Subcutaneous abdominal adipose tissue (tissue), 5 donors: ENCODE measurements around the gene BRSK1.

Experiments used
- H3K27ac ChIP-seq: one replicate; pipeline ENCODE4 v1.7.0; 2013; ENCODE audit warnings: low read depth, mild to moderate bottlenecking, inconsistent platforms, low read length, moderate library complexity
- H3K27me3 ChIP-seq, 5 donors: one replicate each; pipeline ENCODE4 v1.7.0; 2013; ENCODE audit warnings: low read length in 5 of 5, inconsistent platforms in 1 of 5; ENCODE audit not compliant: control insufficient read depth in 5 of 5, insufficient read depth in 4 of 5
- H3K36me3 ChIP-seq, 5 donors: one replicate each; pipeline ENCODE4 v1.7.0; 2013; ENCODE audit warnings: low read length in 5 of 5; ENCODE audit not compliant: control insufficient read depth in 5 of 5, insufficient read depth in 5 of 5
- H3K4me1 ChIP-seq, 5 donors: one replicate each; pipeline ENCODE4 v1.7.0; 2013; ENCODE audit warnings: low read length in 5 of 5, mild to moderate bottlenecking in 3 of 5, moderate library complexity in 1 of 5; ENCODE audit not compliant: control insufficient read depth in 5 of 5, insufficient read depth in 5 of 5
- H3K4me3 ChIP-seq, 5 donors: one replicate each; pipeline ENCODE4 v1.7.0; 2013; ENCODE audit warnings: low read length in 5 of 5, low read depth in 1 of 5
- H3K9ac ChIP-seq, 5 donors: one replicate each; pipeline ENCODE4 v1.7.0; 2013; ENCODE audit warnings: low read length in 5 of 5, mild to moderate bottlenecking in 4 of 5, moderate library complexity in 3 of 5
- H3K9me3 ChIP-seq, 5 donors: one replicate each; pipeline ENCODE4 v1.7.0; 2013; ENCODE audit warnings: low read length in 5 of 5; ENCODE audit not compliant: control insufficient read depth in 5 of 5
- donor health status: healthy.
- donor health status: healthy.
- donor health status: healthy.
- donor health status: healthy.
- donor health status: healthy.

The BRSK1 gene

DNA sequence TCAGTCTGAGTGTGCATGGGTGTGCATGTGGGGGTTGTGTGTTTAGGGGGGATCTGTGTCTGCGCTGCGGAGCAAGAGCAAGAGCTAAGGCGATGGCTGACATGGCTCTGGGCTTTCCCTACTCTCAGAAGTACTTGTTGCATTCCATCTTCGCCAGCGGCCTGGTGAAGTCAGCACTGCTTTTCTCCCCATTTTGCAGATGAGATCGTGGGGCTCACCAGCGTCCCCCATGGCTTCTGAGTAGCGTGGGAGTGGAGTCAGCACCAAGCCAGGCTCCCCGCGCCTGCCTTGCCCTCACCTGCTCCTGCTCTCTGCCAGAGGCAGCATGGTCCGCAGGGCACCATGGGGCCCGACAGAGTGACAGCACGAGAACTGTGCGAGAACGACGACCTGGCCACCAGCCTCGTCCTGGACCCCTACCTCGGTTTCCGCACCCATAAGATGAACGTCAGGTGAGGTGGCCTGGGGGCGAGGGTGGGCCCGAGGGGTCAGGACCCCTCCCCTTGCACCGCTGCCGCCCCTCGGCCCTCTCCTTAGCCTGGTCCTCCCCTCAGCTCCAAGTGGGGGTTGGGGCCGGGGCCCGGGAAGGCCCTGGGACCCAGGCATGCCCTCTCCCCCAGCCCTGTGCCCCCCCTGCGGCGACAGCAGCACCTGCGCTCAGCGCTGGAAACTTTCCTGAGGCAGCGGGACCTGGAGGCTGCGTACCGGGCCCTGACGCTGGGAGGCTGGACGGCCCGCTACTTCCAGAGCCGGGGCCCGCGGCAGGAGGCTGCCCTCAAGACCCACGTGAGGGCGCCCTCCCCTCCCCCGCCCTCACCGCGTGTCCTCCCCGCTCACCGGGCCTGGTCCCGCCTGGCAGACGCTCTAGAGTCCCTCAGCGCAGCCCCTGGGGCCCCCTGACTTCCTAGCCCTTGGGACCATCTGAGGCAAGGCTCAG, 58.1 kb downstream of the BRSK1 start:
- H3K36me3 ChIP-seq = peaks cover 0 to 28% (median 17%) of the 10 kb centered on the region in 5 donors
- no peaks in the 10 kb centered on the region for H3K27me3 ChIP-seq
- H3K9me3 ChIP-seq = no peaks in the 10 kb centered on the region
- H3K27ac ChIP-seq = no peak overlapping the region
- no peak overlapping the region for H3K9ac ChIP-seq
- H3K4me1 ChIP-seq = peaks cover 9 to 50% (median 40%) of the 10 kb centered on the region in 5 donors
- peak overlapping the region in 1 of 5 donors; percentile 26 for H3K4me3 ChIP-seq

DNA sequence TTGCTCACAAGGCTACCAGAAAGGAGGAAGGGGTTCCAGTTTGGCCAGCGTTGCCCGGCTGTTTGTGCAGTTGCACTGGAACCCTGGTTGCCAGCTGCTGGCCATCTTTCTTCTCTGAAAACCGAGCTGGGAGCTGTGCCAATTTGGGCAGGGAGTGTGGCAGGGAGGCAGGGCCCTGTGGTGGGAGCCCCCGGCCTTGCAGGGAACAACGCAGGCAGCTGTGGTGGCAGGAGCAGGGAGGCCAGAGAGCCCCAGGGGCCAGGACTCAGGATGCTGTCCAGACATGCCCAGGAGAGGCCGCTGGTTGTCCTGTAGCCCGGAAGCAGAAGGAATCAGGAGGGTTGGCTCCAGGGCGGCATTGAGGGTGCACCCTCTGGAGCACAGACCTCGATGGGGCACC, 60.6 kb downstream of the BRSK1 start:
- Histone ChIP-seq H3K4me1 (peaks cover 6 to 43% (median 37%) of the 10 kb centered on the region in 5 donors), H3K27ac (no peak overlapping the region), H3K36me3 (peaks cover 0 to 31% (median 17%) of the 10 kb centered on the region in 5 donors), H3K9ac (no peak overlapping the region), H3K27me3 (no peaks in the 10 kb centered on the region), H3K4me3 (no peak overlapping the region), H3K9me3 (no peaks in the 10 kb centered on the region)

DNA sequence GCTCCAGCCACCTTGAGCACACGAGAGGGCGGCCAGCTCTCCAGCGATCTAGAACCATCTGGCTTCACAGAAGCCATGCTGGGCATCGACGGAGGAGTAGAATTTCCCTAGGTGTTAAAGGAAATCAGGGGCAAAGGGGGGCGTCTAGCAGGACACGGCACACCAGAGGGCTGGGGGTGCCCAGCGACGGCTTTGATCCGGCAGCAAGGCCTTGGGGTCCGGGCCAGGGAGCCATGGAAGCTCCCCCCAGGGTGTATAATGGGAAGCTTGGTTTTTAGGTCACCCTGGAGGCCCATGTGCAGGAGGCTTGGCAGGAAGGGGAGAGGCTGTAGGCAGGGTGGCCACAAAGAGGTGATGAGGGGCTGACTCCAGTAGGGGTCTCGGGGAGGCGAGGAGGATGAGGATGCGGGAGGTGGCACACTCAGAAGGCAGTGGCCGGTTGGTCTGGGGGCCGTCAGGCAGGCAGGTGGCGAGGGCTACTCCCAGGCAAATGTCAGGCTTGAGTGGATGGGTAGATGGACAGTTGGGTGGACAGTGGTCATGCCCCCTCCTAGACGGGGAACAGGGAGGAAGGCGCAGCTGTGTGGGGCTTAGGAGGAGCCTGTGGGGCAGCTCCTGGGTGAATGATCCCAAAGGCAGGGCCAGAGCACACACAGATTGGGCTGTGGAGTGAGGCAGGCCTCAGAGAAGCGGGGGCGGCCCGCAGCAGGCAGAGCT, 61.5 kb downstream of the BRSK1 start:
- no peaks in the 10 kb centered on the region for H3K9me3 ChIP-seq
- peak overlapping the region in 1 of 5 donors; percentile 56 for H3K9ac ChIP-seq
- no peak overlapping the region for H3K27ac ChIP-seq
- H3K27me3 ChIP-seq = peaks cover 0 to 2% (median 2%) of the 10 kb centered on the region in 5 donors
- H3K4me3 ChIP-seq = no peak overlapping the region
- H3K4me1 ChIP-seq = peaks cover 4 to 39% (median 34%) of the 10 kb centered on the region in 5 donors
- H3K36me3 ChIP-seq = peaks cover 0 to 31% (median 17%) of the 10 kb centered on the region in 5 donors

DNA sequence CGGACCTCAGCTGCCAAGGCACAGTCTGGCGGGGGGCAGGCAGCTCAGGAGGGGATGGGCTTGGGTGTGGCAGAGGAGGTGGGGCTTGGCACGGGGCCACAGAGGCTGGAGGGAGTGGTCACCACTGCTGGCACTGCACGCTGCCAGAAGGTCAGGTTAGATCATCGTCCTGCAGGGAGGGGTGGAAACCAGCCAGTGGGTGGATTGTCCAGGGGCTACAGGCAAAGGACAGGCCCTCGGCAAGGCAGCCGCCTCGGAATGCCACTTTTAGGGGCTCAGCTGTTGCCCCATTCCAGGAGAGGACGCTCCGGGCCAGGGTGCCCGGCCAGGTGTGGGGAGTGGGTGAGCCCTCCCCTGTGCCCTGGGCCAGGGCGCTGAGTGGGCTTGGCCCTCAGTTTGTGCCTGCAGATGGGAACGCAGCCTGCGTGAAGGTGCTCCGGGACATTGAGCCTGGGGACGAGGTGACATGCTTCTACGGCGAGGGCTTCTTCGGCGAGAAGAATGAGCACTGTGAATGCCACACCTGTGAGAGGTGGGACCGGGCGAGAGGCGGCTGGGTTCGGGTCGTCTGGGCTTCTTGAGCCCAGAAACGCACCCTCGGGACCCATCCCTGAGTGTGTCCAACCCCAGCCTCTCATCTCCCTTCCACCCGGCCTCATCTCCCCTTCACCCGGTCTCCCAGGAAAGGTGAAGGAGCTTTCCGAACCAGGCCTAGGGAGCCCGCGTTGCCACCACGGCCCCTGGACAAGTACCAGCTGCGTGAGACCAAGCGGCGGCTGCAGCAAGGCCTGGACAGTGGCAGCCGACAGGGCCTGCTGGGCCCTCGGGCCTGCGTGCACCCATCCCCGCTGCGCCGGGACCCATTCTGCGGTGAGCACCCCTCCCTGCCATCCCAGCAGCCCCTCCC, 62.3 kb downstream of the BRSK1 start:
- H3K27me3 ChIP-seq = peaks cover 0 to 11% (median 6%) of the 10 kb centered on the region in 5 donors
- no peaks in the 10 kb centered on the region for H3K9me3 ChIP-seq
- H3K36me3 ChIP-seq = peaks cover 0 to 31% (median 17%) of the 10 kb centered on the region in 5 donors
- peak overlapping the region in 1 of 5 donors; percentile 56 for H3K9ac ChIP-seq
- peak overlapping the region in 4 of 5 donors; percentile 12 to 39 (median 22) for H3K4me3 ChIP-seq
- no peak overlapping the region for H3K27ac ChIP-seq
- peaks cover 1 to 32% (median 26%) of the 10 kb centered on the region in 5 donors for H3K4me1 ChIP-seq

DNA sequence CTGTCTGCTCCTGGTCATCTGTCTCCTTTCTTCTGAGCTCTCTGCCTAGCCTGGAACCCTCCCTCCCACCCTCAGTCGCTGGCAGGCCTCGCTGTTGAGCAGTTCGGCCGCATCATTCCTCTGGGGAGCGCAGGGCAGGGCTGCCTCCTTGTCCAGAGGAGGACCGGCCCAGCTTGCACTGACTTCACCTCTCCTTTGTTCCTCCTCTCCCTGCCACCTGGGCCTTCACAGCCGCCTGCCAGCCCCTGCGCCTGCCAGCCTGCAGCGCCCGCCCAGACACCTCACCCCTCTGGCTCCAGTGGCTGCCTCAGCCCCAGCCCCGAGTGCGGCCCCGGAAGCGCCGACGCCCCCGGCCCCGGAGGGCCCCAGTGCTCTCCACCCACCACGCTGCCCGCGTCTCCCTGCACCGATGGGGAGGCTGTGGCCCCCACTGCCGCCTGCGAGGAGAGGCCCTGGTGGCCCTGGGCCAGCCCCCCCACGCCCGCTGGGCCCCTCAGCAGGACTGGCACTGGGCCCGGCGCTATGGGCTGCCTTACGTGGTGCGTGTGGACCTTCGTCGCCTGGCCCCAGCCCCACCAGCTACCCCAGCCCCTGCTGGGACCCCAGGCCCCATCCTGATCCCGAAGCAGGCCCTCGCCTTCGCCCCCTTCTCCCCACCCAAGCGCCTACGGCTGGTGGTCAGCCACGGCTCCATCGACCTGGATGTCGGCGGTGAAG, 63.1 kb downstream of the BRSK1 start:
- H3K27me3 ChIP-seq = peaks cover 5 to 19% (median 13%) of the 10 kb centered on the region in 5 donors
- H3K9me3 ChIP-seq = no peaks in the 10 kb centered on the region
- no peak overlapping the region for H3K9ac ChIP-seq
- H3K4me3 ChIP-seq = no peak overlapping the region
- H3K36me3 ChIP-seq = peaks cover 0 to 29% (median 17%) of the 10 kb centered on the region in 5 donors
- H3K27ac ChIP-seq = no peak overlapping the region
- H3K4me1 ChIP-seq = peaks cover 0 to 25% (median 19%) of the 10 kb centered on the region in 5 donors

DNA sequence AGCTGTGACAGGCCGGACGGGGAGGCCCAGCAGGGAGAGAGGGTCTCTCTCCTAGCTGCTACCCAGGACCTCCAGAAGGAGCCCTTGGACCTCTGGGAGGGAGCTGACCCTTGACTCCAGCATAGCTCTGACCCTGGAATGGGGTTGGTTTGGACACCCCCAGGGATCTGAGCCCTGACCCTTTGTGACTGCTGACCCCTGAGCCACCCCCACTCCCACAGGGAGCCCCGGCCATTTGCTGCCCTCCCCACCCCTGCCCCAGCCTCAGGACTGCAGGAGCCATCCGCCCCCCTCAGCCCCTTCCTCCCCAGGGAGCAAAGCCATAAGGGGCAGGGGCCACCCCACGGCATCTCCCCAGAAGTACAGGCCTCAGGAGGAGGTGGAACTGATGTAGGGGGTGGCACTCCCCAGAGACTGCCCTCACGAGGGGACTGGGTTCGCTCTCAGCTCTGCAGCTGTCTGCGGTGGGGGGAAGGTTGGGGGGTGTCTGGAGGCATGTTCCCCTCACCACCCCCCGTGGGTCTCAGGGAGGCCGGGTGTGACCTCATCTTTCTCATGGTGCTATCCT, 63.7 kb downstream of the BRSK1 start:
- H3K36me3 ChIP-seq = peaks cover 0 to 24% (median 15%) of the 10 kb centered on the region in 5 donors
- no peaks in the 10 kb centered on the region for H3K9me3 ChIP-seq
- H3K4me1 ChIP-seq = peaks cover 0 to 25% (median 18%) of the 10 kb centered on the region in 5 donors
- no peak overlapping the region for H3K9ac ChIP-seq
- peaks cover 11 to 25% (median 20%) of the 10 kb centered on the region in 5 donors for H3K27me3 ChIP-seq
- no peak overlapping the region for H3K4me3 ChIP-seq
- H3K27ac ChIP-seq = no peak overlapping the region

DNA sequence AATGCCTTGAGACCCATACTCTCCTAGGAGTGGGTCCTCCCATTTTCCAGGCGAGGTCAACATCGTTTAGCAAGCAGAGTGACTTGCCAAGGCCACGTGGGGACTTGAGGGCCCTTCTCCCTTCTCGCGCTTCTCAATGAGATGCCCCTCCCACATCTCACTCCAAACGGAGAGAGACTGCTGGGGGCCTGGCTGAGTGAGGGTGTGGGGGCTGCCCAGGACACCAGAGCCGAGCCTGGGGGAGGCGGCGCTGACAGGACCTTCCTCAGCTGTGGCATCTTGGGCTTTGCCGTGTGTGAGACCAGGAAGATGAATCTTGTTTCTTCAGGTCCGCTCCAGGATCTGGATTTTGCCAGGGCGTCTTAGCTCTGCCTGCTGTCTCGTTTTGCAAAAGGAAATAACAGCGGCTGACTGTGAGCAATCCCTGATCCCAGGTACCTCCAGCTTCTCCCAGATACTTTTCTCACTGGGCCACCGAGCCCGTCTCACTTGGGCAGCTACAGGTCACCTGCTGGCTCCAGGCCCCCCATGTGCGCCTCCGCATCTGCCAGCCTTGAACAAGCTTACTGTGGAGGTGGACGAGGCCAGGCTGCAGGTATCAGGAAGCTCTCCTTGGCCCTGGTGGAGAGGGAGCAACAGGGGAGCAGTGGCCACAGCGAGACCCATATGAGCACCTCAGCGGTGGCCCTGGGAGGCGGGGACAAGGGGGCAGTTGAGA, 64.7 kb downstream of the BRSK1 start:
- H3K27me3 ChIP-seq = peaks cover 20 to 35% (median 29%) of the 10 kb centered on the region in 5 donors
- H3K36me3 ChIP-seq = peaks cover 0 to 15% (median 6%) of the 10 kb centered on the region in 5 donors
- H3K27ac ChIP-seq = no peak overlapping the region
- H3K9me3 ChIP-seq = no peaks in the 10 kb centered on the region
- H3K4me3 ChIP-seq = no peak overlapping the region
- peaks cover 0 to 30% (median 22%) of the 10 kb centered on the region in 5 donors for H3K4me1 ChIP-seq
- no peak overlapping the region for H3K9ac ChIP-seq

DNA sequence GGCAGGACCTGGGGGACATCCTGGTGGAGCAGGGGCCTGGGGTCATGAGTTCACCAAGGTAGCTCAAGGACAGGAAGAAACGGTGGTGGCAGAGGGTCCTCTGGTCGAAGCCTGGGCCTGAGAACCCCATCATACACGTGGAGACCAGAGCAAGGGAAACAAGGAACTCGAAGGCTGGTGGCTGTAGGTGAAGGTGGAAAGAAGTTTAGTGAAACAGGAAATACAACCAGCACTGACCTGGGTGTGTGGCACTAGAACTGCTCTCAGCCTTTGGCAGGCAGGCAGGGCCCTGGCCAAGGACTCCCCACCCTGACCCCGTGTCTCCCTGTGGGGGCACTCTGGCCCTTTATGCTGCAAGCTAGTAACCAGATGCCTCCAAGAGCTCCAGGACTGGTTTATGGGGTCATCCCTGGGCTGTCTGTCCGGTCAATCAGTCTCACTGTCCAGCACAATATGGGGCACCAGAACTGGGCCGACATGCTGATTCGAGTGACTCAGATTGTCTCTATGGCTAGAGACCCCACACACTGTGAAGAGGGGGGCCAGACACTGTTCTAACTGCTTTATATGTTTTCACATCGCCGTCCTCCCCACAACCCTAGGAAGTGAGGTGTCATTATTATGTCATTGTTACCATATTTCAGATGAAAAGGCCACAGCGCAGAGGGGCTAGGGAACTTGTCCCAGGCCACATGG, 67.0 kb downstream of the BRSK1 start:
- Histone ChIP-seq H3K27ac (no peak overlapping the region), H3K4me3 (no peak overlapping the region), H3K36me3 (peaks cover 0 to 5% (median 0%) of the 10 kb centered on the region in 5 donors), H3K27me3 (peaks cover 22 to 45% (median 36%) of the 10 kb centered on the region in 5 donors), H3K4me1 (peaks cover 0 to 23% (median 20%) of the 10 kb centered on the region in 5 donors), H3K9ac (no peak overlapping the region), H3K9me3 (no peaks in the 10 kb centered on the region)
